SW480 (cell line): ENCODE results near the gene EPHA8.

Source experiments
- DNase-seq: peaks from one replicate; pipeline ENCODE4 v3.0.0-alpha.2; 2016; ENCODE audit warnings: low spot score

EPHA8 gene

GRCh38 chr1:22592919-22593790 is 29.9 kb downstream of the EPHA8 start:
- DNase-seq = peak; percentile 22

- DNase-seq = no peak
Measured at GRCh38 chr1:22594396-22594795, 31.1 kb downstream of the EPHA8 start.

- DNase-seq = no peak
Measured at GRCh38 chr1:22595108-22595507, 31.8 kb downstream of the EPHA8 start.

GRCh38 chr1:22597301-22597965 is 34.1 kb downstream of the EPHA8 start:
- DNase-seq = no peak

GRCh38 chr1:22597996-22598395 is 34.7 kb downstream of the EPHA8 start:
- no peak for DNase-seq

GRCh38 chr1:22598736-22599135 is 35.4 kb downstream of the EPHA8 start:
- DNase-seq = no peak

GRCh38 chr1:22600071-22600816 is 37.0 kb downstream of the EPHA8 start:
- DNase-seq = no peak

GRCh38 chr1:22600817-22601605 is 37.7 kb downstream of the EPHA8 start:
- no peak for DNase-seq

- DNase-seq = no peak
Measured at GRCh38 chr1:22601610-22602009, 38.3 kb downstream of the EPHA8 start.

GRCh38 chr1:22602060-22602740 is 38.9 kb downstream of the EPHA8 start:
- DNase-seq = no peak

- DNase-seq = no peak
Measured at GRCh38 chr1:22606161-22606560, 42.9 kb downstream of the EPHA8 start.

GRCh38 chr1:22607154-22607553 is 43.9 kb downstream of the EPHA8 start:
- DNase-seq = no peak

GRCh38 chr1:22608361-22608760 is 45.1 kb downstream of the EPHA8 start:
- DNase-seq = no peak

- no peak for DNase-seq
Measured at GRCh38 chr1:22609291-22609690, 46.0 kb downstream of the EPHA8 start.

- DNase-seq = peak; percentile 44
Measured at GRCh38 chr1:22611530-22611947, 48.2 kb downstream of the EPHA8 start.

GRCh38 chr1:22612671-22613571 is 49.6 kb downstream of the EPHA8 start:
- no peak for DNase-seq

- DNase-seq = no peak
Measured at GRCh38 chr1:22613572-22613918, 50.3 kb downstream of the EPHA8 start.

GRCh38 chr1:22613951-22614350 is 50.7 kb downstream of the EPHA8 start:
- DNase-seq = no peak

GRCh38 chr1:22615886-22616285 is 52.6 kb downstream of the EPHA8 start:
- no peak for DNase-seq

- no peak for DNase-seq
Measured at GRCh38 chr1:22616571-22616970, 53.3 kb downstream of the EPHA8 start.
